ENCODE data around the gene OLFM1. TPM values are rescaled to one million over a fixed set of nuclear protein-coding genes. Genes with fewer than 3 reads are reported as not detected.

OLFM1 gene
- total RNA-seq, 4 donors from 2014 or later = 12.1 to 31.4 (median 23.2) TPM

DNA sequence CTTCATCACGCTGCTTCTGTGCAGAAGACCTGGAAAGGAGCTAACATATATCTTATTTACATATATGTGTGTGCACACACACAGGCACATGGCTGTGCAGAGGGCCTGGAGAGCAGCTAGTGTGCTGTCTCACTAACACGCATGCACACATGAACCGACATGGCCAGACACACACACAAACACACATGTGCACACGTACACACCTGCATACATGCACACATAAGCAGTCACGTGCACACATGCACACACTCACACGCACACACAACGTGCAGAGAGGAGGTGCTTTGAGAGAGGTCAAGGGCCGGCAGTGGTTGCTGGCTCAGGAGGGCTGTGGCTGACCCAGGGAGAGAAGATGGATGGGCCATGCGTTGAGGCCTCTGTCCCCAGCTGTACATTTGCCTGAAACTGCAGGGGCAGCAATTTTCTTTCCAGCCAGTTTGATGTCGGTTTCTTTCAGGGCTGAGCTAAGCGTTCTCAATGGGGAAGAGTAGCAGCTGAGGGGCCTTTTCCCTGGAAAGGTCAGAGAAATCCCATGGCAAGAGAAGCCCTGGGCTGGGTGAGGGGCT lies 66.7 kb downstream of the OLFM1 start:
- TF ChIP-seq CTCF (IDR thresholded peaks at IDR 0.05) = no peak
- ATAC-seq (ENCODE audit: low FRiP score) (no peak), DNase-seq (ENCODE audit: low spot score) (no peak)

DNA sequence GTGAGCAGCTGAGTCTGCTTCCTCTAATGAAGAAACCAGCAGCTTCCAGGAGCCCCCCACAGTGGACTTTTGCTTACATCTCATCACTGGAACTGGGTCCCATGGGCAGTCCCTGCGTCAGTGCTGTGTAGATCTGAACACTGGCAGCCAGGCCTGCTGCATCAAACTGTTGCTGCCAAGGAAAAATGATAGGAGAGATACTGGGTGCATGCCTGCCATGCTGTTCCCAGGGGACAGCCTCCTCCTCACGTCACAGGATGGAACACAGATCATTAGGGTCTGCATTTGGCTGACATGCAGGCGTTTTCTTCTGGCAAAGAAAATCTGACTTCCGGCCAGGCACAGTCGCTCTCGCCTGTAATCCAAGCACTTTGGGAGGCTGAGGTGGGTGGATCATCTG lies 67.9 kb downstream of the OLFM1 start:
- ATAC-seq (ENCODE audit: low FRiP score) = no peak
- TF ChIP-seq CTCF (IDR thresholded peaks at IDR 0.05) = no peak
- DNase-seq (ENCODE audit: low spot score) = no peak

GRCh38 chr9:135156525-135157510 lies 69.3 kb downstream of the OLFM1 start:
- DNase-seq (ENCODE audit: low spot score) = no peak
- no peak for ATAC-seq (ENCODE audit: low FRiP score)
- TF ChIP-seq CTCF (IDR thresholded peaks at IDR 0.05) = no peak

DNA sequence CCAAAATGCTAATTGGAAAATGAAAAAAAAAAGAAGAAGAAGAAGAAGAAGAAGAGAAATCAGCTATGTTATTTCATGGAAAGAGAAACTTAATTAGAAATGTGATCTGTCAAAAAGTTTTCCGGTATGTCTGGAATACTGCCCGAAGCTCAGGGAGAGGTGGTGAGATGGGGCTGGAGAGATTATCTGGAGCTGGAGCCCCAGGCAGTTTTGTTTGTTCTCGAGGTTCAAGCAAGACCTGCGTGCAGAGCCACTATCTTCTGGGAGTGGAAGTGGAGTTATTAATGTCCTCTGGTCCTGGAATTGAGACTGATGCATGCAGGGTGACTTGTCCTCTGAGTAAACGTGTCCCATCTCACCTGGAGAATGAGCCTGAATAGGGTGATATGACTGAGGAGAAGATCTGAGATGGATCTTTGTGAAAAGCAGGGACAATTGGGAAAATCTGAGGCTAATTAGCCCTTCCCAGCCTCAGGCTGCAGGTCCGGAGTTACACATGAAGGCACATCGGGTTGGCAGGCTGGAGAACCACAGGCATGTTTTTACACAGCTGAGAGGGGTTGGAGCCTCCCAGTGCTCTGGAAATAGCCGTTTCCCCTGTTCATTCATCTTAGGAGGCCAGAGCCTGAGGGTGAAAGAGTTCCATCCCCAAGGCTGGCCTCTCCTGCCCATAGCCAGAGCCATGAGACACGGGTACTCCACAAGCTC lies 70.5 kb downstream of the OLFM1 start:
- ATAC-seq (ENCODE audit: low FRiP score) (no peak), DNase-seq (ENCODE audit: low spot score) (no peak)

GRCh38 chr9:135158564-135158937 lies 71.1 kb downstream of the OLFM1 start:
- no peak for ATAC-seq (ENCODE audit: low FRiP score)
- no peak for DNase-seq (ENCODE audit: low spot score)
- TF ChIP-seq CTCF (IDR thresholded peaks at IDR 0.05) = no peak

More for the DNA sequence above, 70.5 kb downstream of the OLFM1 start:
- no peak for TF ChIP-seq CTCF (IDR thresholded peaks at IDR 0.05)

GRCh38 chr9:135159801-135160200 lies 72.3 kb downstream of the OLFM1 start:
- DNase-seq (ENCODE audit: low spot score) = no peak
- no peak for TF ChIP-seq CTCF (IDR thresholded peaks at IDR 0.05)
- no peak for ATAC-seq (ENCODE audit: low FRiP score)
